ENCODE data around the gene FBXL15.
A peak's percentile ranks its signal among the peaks of the same experiment; 100 is the strongest.

The FBXL15 gene

GRCh38 chr10:102460836-102461186 is 40.2 kb downstream of the FBXL15 start:
- no peak for DNase-seq

- peak; percentile 82 to 85 for DNase-seq
Observed at GRCh38 chr10:102461187-102462054, 40.8 kb downstream of the FBXL15 start.

DNA sequence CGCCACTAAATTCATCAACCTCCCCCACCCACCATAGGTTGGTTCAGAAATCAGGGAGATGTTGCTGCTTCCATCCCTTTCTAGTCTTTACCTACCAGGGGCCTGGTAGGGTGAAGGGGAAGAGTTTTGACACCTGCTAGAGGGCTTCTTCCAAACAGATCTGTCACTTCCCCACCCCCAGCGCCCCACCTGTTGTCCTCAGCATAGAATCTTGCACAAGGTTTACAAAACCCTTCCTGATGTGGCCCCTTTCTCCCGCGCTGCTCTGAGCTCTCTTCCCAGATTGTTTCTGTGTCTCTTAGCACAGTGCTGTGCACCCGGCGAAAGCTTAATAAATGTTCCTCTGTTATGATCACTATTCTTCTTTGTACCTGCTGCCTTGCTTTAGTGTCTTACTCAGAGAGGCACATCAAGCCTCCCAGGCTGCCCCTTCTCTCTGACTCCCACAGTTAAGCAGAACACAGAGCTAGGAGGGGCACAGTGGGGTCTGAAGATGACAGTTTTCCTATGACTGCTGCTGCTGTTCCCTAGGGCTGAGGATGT is 41.9 kb downstream of the FBXL15 start:
- DNase-seq: no peak

DNA sequence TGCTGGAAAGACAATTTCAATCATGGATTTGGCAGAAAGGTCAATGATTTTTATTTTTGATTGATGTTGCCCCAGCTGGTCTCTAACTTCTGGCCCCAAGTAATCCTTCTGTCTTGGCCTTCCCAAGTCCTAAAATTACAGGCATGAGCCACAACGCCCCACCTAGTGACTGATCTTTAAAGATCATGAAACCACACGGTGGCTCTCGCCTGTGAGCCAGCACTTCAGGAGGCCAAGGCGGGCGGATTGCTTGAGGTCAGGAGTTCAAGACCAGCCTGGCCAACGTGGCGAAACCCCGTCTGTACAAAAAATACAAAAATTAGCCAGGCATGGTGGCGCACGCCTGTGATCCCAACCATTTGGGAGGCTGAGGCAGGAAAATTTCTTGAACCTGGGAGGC is 43.3 kb downstream of the FBXL15 start:
- no peak for DNase-seq

DNA sequence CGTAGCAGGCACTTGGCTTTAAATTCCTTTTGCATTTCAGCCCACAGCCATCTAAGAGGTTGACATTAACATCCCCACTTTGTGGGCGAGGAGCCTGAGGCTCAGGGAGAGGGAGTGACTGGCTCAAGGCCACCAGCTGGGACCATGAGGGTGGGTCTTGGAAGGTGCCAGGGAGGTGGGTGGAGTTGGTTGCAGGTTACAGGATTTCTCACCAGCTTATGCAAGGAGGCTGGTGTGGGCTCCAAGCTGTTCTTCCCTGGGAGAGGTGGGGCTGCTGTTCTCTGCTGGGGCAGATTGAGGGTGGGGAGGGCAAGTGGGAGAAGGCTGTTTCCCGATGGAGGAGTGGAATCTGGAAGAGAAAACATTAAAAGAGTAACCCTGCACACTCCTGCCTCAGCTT is 44.8 kb downstream of the FBXL15 start:
- no peak for DNase-seq

DNA sequence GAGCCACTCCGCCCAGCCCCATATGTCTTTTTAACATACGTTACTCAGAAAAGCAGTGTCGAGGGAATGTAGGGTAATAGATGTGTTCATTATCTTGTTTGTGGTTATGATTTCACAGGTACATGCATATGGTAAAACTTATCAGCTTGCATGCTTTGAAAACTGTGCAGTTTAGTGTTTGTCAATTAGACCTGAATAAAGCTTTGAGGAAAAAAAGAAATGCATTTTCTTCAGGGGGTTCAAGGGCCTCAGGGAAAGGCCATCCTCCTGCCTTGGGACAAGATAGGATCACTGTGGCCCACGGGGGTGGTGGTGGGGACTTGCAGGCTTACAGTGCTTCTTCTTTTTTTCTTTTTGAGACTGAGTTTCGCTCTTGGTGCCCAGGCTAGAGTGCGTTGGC is 46.7 kb downstream of the FBXL15 start:
- DNase-seq: no peak

DNA sequence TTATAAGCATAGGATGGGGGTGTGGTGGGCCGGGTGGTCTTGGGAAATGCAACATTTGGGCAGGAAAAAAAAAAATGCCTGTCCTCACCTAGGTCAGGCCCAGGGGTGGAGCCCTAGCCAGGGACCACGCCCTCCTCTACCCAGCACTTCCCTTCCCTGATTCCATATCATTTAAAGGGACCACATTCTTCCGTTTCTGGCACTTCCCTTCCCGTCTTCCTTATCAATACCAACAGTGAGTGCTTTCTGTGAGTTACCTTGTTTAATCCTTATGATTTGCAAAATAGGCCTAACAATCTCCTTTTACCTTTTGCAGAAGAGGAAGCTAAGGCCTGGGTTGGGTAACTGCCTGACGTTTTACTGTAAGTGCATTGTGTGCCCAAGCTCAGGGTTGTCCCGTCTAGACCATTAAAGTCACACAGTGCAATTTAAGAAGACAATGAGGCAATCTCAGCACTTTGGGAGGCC is 47.4 kb downstream of the FBXL15 start:
- DNase-seq: peak; percentile 29 to 42

DNA sequence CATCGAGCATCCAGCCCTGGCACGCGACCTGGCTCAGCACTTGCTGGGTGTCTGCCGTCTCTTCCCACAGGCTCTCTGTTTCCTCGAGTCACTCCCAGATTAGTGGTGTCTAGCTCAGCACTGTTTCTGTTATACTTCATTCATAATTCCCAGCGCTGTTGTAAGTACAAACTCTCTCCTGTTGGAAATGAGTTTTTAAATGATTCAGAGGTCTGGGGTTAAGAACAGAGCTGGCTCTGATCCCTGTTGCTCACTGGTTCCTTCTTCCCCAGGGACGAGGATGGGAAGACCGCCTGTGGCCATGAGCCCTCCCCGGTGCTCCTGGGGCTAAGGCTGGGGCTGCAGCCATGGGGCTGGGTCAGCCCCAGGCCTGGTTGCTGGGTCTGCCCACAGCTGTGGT is 48.0 kb downstream of the FBXL15 start:
- DNase-seq: no peak

DNA sequence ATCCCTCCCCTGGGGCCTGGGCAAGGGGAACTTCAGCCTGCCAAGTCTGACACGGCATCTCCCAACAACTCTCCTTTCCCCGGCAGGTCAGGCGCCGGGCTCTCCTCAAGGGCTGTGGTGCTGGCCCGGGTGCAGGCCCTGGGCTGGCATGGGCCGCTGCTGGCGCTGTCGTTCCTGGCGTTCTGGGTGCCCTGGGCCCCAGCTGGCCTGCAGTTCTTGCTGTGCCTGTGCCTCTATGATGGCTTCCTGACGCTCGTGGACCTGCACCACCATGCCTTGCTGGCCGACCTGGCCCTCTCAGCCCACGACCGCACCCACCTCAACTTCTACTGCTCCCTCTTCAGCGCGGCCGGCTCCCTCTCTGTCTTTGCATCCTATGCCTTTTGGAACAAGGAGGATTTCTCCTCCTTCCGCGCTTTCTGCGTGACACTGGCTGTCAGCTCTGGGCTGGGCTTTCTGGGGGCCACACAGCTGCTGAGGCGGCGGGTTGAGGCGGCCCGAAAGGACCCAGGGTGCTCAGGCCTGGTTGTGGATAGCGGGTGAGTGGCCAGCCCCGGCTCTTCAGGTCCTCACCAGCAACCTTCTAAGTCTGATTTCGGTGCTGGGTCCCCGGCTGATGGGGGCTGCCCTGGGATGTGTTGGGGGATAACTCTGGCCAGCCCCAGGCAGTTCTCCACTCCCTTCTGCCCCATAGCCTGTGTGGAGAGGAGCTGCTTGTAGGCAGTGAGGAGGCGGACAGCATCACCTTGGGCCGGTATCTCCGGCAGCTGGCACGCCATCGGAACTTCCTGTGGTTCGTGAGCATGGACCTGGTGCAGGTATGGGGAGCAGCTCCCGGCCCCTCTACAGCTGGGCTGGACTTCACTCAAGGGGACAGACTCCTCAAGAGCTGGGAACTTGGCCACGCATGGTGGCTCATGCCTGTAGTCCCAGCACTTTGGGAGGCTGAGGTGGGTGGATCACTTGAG is 50.2 kb downstream of the FBXL15 start:
- DNase-seq: no peak

Measured in AML-193 (cell line).